Neuron (in vitro differentiated cells): ENCODE results near the gene RSPRY1.
"Not testable (repeated sequence)": the region's sequence is repeated elsewhere in the genome, so short reads cannot be mapped to it uniquely, and the experiment has no call there.

Experiments
- H2AFZ ChIP-seq: one replicate; pipeline ENCODE4 v1.6.1; 2013; ENCODE audit warnings: low read depth, mild to moderate bottlenecking, inconsistent platforms, low read length, moderate library complexity
- H3K27me3 ChIP-seq: one replicate; pipeline ENCODE4 v1.6.1; 2013; ENCODE audit warnings: low read length; ENCODE audit not compliant: insufficient read depth
- H3K36me3 ChIP-seq: one replicate; pipeline ENCODE4 v1.6.1; 2013; ENCODE audit warnings: low read length; ENCODE audit not compliant: insufficient read depth
- H3K4me1 ChIP-seq: one replicate; pipeline ENCODE4 v1.6.1; 2013; ENCODE audit warnings: low read length; ENCODE audit not compliant: insufficient read depth
- H3K4me3 ChIP-seq: 2 replicates; pipeline ENCODE4 v1.5.1; 2013; ENCODE audit warnings: mild to moderate bottlenecking, low read length, moderate library complexity
- H3K9me3 ChIP-seq: one replicate; pipeline ENCODE4 v1.6.1; 2013; ENCODE audit warnings: low read length

The RSPRY1 gene

DNA sequence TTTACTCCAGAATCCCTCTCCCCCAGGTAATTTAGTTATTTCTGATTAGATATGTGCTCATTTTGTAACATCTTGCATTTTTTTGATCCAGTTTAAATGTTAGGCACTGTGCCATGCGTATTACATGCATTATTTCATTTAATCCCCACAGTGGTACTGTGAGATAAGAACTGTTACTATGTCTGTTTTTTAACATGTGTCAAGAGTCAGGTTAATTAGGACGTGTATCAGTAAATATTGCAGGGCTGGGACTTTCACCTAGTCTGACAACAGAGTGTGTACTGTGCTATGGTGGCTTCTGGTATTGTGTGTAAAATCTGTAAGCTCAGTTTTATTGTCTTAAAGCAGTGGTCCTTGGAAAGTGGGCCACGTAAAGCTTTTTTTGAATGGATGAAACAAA lies 10.6 kb downstream of the RSPRY1 start:
- H3K36me3 ChIP-seq: peaks cover 5% of the 10 kb centered on the region
- H3K4me3 ChIP-seq: no peak overlapping the region
- peaks cover 4% of the 10 kb centered on the region for H3K9me3 ChIP-seq
- H3K4me1 ChIP-seq: peaks cover 6% of the 10 kb centered on the region
- no peaks in the 10 kb centered on the region for H3K27me3 ChIP-seq
- no peak overlapping the region for H2AFZ ChIP-seq

DNA sequence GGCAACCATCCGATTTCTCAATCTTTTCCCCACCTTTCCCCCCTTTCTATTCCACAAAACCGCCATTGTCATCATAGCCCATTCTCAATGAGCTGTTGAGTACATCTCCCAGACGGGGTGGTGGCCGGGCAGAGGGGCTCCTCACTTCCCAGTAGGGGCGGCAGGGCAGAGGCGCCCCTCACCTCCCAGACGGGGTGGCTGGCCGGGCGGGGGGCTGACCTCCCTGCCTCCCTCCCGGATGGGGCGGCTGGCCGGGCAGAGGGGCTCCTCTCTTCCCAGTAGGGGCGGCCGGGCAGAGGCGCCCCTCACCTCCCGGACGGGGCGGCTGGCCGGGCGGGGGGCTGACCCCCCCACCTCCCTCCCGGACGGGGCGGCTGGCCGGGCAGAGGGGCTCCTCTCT lies 14.2 kb downstream of the RSPRY1 start:
- not testable (repeated sequence) for H3K9me3 ChIP-seq, H2AFZ ChIP-seq, H3K27me3 ChIP-seq, H3K4me1 ChIP-seq, H3K4me3 ChIP-seq
- peaks cover 11% of the 10 kb centered on the region for H3K36me3 ChIP-seq

DNA sequence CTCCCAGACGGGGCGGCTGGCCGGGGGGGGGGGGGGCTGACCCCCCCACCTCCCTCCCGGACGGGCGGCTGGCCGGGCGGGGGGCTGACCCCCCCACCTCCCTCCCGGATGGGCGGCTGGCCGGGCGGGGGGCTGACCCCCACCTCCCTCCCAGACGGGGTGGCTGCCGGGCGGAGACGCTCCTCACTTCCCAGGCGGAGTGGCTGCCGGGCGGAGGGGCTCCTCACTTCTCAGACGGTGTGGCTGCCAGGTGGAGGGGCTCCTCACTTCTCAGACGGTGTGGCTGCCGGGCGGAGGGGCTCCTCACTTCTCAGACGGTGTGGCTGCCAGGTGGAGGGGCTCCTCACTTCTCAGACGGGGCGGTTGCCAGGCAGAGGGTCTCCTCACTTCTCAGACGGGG lies 14.8 kb downstream of the RSPRY1 start:
- not testable (repeated sequence) for H3K9me3 ChIP-seq

DNA sequence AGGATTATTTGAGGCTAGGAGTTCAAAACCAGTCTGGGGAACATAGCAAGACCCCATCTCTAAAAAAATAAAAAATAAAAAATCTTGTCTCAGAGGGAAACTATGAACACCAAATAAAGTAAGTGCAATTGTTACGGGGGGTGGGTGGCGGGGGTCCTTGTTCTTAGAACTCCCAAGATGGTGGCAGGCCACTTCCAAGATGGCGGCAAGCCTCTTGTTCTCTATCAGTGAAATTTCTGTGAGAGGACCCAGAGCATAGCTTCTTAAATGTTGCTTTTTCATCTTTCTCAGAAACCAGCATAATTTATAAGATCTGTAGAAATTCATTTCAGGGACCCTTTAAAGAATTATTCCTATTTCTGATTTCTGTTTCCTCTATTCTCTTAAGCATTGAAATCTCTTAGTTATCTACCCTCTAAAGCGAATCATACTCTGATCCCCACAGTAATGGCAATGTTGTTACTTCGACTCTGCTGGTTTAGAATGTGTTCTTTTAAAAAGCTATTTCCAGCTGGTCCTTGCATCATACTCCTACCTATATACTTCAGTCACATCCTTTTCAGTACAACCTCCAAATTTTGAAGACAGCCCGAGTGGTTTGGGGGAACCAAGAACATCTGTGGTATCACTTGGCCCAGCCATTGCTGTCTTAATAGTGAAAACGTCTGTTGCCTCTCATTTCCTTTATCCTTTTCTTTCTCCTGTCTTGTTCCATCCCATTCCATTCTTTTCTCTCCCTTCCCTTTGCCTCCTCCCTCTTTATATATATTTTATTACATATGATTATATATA lies 16.2 kb downstream of the RSPRY1 start:
- no peak overlapping the region for H3K4me3 ChIP-seq
- H3K4me1 ChIP-seq: no peaks in the 10 kb centered on the region
- H3K9me3 ChIP-seq: peaks cover 4% of the 10 kb centered on the region
- H3K36me3 ChIP-seq: peaks cover 30% of the 10 kb centered on the region
- H3K27me3 ChIP-seq: no peaks in the 10 kb centered on the region
- H2AFZ ChIP-seq: no peak overlapping the region

More for the DNA sequence above, 14.8 kb downstream of the RSPRY1 start:
- not testable (repeated sequence) for H3K4me1 ChIP-seq, H3K27me3 ChIP-seq, H2AFZ ChIP-seq, H3K4me3 ChIP-seq
- peaks cover 17% of the 10 kb centered on the region for H3K36me3 ChIP-seq

DNA sequence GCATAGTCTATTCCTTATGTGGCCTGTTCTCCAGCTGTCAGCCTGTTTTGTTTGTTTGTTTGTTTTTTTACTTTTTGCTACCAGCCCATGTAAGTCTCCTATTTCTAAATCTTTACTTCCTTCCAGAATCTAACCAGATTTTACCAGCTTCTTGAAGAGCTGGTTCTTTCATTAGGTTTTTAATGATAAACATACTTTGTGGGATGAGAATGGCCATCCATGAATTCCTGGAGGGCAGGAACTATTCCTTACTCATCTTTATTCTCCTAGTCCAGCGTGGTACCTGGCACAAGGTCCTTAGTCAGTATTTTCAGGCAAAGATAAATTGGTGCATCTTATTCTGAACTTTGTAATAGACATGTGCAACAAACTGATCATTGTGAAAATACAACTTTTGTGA lies 17.3 kb downstream of the RSPRY1 start:
- no peak overlapping the region for H3K4me3 ChIP-seq
- H3K4me1 ChIP-seq: no peaks in the 10 kb centered on the region
- H3K36me3 ChIP-seq: peaks cover 37% of the 10 kb centered on the region
- no peak overlapping the region for H2AFZ ChIP-seq
- H3K27me3 ChIP-seq: no peaks in the 10 kb centered on the region
- peaks cover 3% of the 10 kb centered on the region for H3K9me3 ChIP-seq

DNA sequence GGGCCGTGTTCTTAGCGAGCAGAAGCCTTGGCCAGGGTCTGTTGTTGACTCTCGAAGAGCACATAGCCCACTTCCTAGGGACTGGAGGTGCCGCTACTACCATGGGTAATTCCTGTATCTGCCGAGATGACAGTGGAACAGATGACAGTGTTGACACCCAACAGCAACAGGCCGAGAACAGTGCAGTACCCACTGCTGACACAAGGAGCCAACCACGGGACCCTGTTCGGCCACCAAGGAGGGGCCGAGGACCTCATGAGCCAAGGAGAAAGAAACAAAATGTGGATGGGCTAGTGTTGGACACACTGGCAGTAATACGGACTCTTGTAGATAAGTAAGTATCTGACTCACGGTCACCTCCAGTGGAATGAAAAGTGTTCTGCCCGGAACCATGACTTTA lies 18.5 kb downstream of the RSPRY1 start:
- H3K36me3 ChIP-seq: peaks cover 49% of the 10 kb centered on the region
- H3K9me3 ChIP-seq: no peaks in the 10 kb centered on the region
- H3K4me3 ChIP-seq: no peak overlapping the region
- H2AFZ ChIP-seq: no peak overlapping the region
- H3K27me3 ChIP-seq: no peaks in the 10 kb centered on the region
- H3K4me1 ChIP-seq: no peaks in the 10 kb centered on the region

DNA sequence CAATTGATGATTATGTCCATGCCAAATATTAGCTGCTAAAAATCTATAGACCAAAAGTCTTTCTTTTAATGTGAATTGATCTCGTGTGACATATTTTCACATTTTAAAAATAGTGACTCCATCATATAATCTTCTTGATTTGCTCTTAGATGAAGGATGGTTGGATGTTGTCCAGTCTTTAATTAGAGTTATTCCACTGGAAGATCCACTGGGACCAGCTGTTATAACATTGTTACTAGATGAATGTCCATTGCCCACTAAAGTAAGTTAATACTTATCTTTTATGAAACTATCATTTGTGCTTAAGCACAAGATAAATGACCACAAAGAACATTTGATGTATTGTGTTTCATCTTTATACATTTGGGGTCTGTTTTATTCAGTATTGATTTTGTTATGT lies 22.8 kb downstream of the RSPRY1 start:
- Histone ChIP-seq H3K36me3 (peaks cover 83% of the 10 kb centered on the region), H3K4me3 (no peak overlapping the region), H3K27me3 (no peaks in the 10 kb centered on the region), H3K4me1 (no peaks in the 10 kb centered on the region), H3K9me3 (peaks cover 3% of the 10 kb centered on the region), H2AFZ (no peak overlapping the region)

DNA sequence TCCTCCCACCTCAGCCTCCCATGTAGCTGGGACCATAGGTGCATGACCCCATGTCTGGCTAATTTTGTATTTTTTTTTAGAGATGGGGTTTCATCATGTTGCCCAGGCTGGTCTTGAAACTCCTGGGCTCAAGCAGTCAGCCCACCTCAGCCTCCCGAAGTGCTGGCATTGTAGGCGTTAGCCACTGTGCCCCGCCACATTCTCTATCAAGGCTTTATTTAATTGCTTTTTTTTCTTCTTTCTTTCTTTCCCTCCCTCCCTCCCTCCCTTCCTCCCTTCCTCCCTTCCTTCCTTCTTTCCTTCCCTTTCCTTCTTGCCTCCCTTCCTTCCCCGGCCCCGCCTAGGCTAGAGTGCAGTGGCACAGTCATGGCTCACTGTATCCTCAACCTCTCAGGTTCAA lies 23.7 kb downstream of the RSPRY1 start:
- Histone ChIP-seq H2AFZ (no peak overlapping the region), H3K27me3 (no peaks in the 10 kb centered on the region), H3K4me3 (no peak overlapping the region), H3K36me3 (peaks cover 87% of the 10 kb centered on the region), H3K9me3 (peaks cover 10% of the 10 kb centered on the region), H3K4me1 (no peaks in the 10 kb centered on the region)

DNA sequence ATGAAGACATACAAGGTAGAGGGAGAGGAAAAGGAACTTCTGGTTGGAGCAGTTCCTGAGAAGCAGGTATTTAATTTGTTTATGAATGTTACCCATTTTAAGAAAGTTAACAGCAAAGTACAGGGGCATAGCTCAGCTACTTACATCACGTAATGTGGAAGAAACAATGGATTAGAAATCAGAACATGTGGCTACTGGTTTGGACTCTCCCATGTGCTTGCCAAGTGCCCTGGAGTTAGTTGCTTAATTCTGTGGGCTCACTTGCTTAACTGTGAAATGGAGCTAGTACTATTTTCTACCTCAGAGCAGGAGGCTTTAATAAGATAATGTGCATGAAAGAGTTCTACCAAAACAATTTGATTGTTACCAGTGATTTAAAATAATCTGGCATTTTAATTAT lies 27.3 kb downstream of the RSPRY1 start:
- no peaks in the 10 kb centered on the region for H3K27me3 ChIP-seq
- H3K4me1 ChIP-seq: no peaks in the 10 kb centered on the region
- H3K36me3 ChIP-seq: peaks cover 91% of the 10 kb centered on the region
- H2AFZ ChIP-seq: no peak overlapping the region
- peaks cover 41% of the 10 kb centered on the region for H3K9me3 ChIP-seq
- no peak overlapping the region for H3K4me3 ChIP-seq

DNA sequence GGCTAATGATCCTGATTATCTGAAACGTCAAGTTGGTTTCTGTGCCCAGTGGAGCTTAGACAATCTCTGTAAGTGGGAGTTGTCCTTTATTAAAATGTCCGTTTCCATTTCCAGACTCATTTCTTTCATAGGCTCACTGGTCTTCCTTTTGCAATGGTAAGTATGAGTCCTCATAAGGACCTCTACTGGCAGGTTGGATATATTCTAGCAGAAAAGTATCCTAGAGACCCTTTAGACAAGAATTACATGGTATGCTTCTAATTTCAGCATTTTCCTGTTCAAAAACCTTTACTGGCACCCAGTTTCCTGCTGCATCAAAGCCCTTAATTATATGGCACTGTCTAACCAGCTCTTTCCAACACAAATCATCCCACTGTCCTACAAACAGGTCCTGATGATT lies 30.8 kb downstream of the RSPRY1 start:
- Histone ChIP-seq H3K27me3 (no peaks in the 10 kb centered on the region), H3K36me3 (peaks cover 86% of the 10 kb centered on the region), H3K9me3 (peaks cover 47% of the 10 kb centered on the region), H2AFZ (no peak overlapping the region), H3K4me3 (no peak overlapping the region), H3K4me1 (no peaks in the 10 kb centered on the region)

DNA sequence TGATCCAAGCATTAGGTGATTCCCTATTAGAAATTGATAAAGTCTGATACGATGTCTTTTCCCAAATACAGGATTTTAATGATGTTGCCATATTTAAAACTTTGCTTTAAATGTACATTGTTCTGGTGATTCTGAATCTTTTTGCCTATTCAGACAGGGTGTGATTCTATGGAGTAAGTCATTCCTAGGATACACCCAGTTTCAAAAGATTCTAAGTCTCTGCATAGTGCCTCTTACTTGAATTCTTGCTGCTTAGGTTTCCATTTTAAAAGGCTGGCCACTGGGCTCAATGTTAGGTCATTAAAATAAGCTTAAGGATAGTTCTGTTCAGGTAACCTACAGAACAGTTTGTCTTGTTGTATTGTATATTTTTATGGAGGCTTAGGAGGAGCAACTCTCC lies 36.9 kb downstream of the RSPRY1 start:
- Histone ChIP-seq H3K36me3 (peaks cover 83% of the 10 kb centered on the region), H3K27me3 (no peaks in the 10 kb centered on the region), H3K4me1 (peaks cover 6% of the 10 kb centered on the region), H2AFZ (no peak overlapping the region), H3K9me3 (peaks cover 8% of the 10 kb centered on the region), H3K4me3 (no peak overlapping the region)

DNA sequence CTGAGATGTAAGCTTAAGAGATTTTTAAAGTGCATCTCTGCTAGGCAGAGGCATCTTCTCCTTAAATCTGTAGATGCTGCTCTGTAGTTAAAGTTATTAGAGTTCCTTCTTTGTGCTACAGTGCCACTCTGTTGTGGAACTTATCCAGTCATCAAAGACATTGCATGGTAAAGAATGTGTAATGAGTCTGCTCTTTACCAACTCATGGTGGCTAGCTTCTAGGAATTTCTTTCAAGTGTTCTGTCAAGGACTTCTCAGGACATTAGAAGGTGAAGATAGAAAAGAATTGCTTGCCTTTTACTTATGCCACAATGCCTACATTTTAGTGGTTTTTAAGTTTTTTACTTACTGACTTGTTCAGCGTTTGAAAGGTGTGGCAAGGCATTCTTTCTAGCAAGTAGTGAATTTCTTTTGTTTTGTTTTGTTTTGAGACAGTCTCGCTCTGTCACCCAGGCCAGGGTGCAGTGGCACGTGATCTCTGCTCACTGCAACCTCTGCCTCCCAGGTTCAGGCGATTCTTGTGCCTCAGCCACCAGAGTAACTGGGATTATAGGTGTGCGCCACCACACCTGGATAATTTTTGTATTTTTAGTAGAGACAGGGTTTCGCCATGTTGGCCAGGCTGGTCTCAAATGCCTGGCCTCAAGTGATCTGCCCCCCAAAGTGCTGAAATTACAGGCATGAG lies 38.7 kb downstream of the RSPRY1 start:
- H3K36me3 ChIP-seq: peaks cover 85% of the 10 kb centered on the region

DNA sequence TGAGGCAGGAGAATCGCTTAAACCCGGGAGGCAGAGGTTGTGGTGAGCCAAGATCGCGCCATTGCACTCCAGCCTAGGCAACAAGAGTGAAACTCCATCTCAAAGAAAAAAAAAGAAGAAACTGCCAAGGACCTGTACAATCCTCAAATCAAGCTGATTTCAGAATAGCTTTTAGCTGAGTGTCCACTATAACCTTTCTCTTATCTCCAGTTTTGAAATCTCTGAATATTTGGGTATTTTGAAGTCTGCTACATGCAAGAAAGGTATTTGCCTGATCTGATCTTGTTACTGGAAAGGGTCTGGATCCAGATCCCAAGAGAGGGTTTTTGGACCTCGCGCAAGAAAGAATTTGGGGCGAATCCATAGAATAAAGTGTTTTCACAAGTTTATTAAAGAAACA lies 39.8 kb downstream of the RSPRY1 start:
- Histone ChIP-seq H3K36me3 (peaks cover 87% of the 10 kb centered on the region), H3K27me3 (no peaks in the 10 kb centered on the region), H2AFZ (no peak overlapping the region), H3K4me3 (no peak overlapping the region), H3K4me1 (peaks cover 6% of the 10 kb centered on the region), H3K9me3 (no peaks in the 10 kb centered on the region)

More for the DNA sequence above, 38.7 kb downstream of the RSPRY1 start:
- Histone ChIP-seq H3K4me1 (peaks cover 6% of the 10 kb centered on the region), H2AFZ (no peak overlapping the region), H3K9me3 (peaks cover 3% of the 10 kb centered on the region), H3K4me3 (no peak overlapping the region), H3K27me3 (no peaks in the 10 kb centered on the region)
